Measurements from ENCODE around the gene MORC2.

MORC2 gene

GRCh38 chr22:30922151-30922611, 46.4 kb downstream of the MORC2 start:
- in situ Hi-C loops (cut with MboI; ENCODE audit: low sequenced_read_pairs), result loop anchor here (10.0 kb wide), 1 partner anchor 157 kb away; no protein-coding TSS in a partner anchor

GRCh38 chr22:30921108-30921507, 47.5 kb downstream of the MORC2 start:
- in situ Hi-C loops (cut with MboI; ENCODE audit: low sequenced_read_pairs), result loop anchor here (10.0 kb wide), 1 partner anchor 156 kb away; no protein-coding TSS in a partner anchor

- in situ Hi-C loops (cut with MboI; ENCODE audit: low sequenced_read_pairs), result loop anchor here (10.0 kb wide), 1 partner anchor 156 kb away; no protein-coding TSS in a partner anchor
Observed at GRCh38 chr22:30920407-30920806, 48.2 kb downstream of the MORC2 start.

- in situ Hi-C loops (cut with MboI; ENCODE audit: low sequenced_read_pairs), result loop anchor here (10.0 kb wide), 1 partner anchor 155 kb away; no protein-coding TSS in a partner anchor
Observed at GRCh38 chr22:30919973-30920372, 48.6 kb downstream of the MORC2 start.

- in situ Hi-C loops (cut with MboI; ENCODE audit: low sequenced_read_pairs), result no loop called here
Observed at GRCh38 chr22:30918761-30919160, 49.8 kb downstream of the MORC2 start.

GRCh38 chr22:30910358-30910757, 58.2 kb downstream of the MORC2 start:
- in situ Hi-C loops (cut with MboI; ENCODE audit: low sequenced_read_pairs), result no loop called here

- in situ Hi-C loops (cut with MboI; ENCODE audit: low sequenced_read_pairs), result no loop called here
Observed at GRCh38 chr22:30909306-30909705, 59.3 kb downstream of the MORC2 start.

GRCh38 chr22:30908051-30908461, 60.5 kb downstream of the MORC2 start:
- in situ Hi-C loops (cut with MboI; ENCODE audit: low sequenced_read_pairs), result no loop called here

- in situ Hi-C loops (cut with MboI; ENCODE audit: low sequenced_read_pairs), result no loop called here
Observed at GRCh38 chr22:30906946-30907345, 61.6 kb downstream of the MORC2 start.

- in situ Hi-C loops (cut with MboI; ENCODE audit: low sequenced_read_pairs), result no loop called here
Observed at GRCh38 chr22:30906411-30906810, 62.2 kb downstream of the MORC2 start.

- in situ Hi-C loops (cut with MboI; ENCODE audit: low sequenced_read_pairs), result no loop called here
Observed at GRCh38 chr22:30905696-30906341, 62.8 kb downstream of the MORC2 start.

GRCh38 chr22:30903876-30904460, 64.6 kb downstream of the MORC2 start:
- in situ Hi-C loops (cut with MboI; ENCODE audit: low sequenced_read_pairs), result no loop called here

GRCh38 chr22:30902496-30903357, 65.8 kb downstream of the MORC2 start:
- in situ Hi-C loops (cut with MboI; ENCODE audit: low sequenced_read_pairs), result no loop called here

GRCh38 chr22:30894371-30894740, 74.2 kb downstream of the MORC2 start:
- in situ Hi-C loops (cut with MboI; ENCODE audit: low sequenced_read_pairs), result no loop called here

- in situ Hi-C loops (cut with MboI; ENCODE audit: low sequenced_read_pairs), result no loop called here
Observed at GRCh38 chr22:30893434-30894370, 74.9 kb downstream of the MORC2 start.

GRCh38 chr22:30892731-30893221, 75.8 kb downstream of the MORC2 start:
- in situ Hi-C loops (cut with MboI; ENCODE audit: low sequenced_read_pairs), result no loop called here

- in situ Hi-C loops (cut with MboI; ENCODE audit: low sequenced_read_pairs), result no loop called here
Observed at GRCh38 chr22:30892286-30892685, 76.3 kb downstream of the MORC2 start.

GRCh38 chr22:30891781-30892180, 76.8 kb downstream of the MORC2 start:
- in situ Hi-C loops (cut with MboI; ENCODE audit: low sequenced_read_pairs), result no loop called here

GRCh38 chr22:30891443-30891755, 77.2 kb downstream of the MORC2 start:
- in situ Hi-C loops (cut with MboI; ENCODE audit: low sequenced_read_pairs), result no loop called here

- in situ Hi-C loops (cut with MboI; ENCODE audit: low sequenced_read_pairs), result no loop called here
Observed at GRCh38 chr22:30890686-30891442, 77.7 kb downstream of the MORC2 start.

All from HL-60/S4 treated with phorbol 12-myristate 13-acetate at 8.2 ng/mL for 4 days and 3 days (cell line).